Measurements from ENCODE around the gene OBSCN.

The OBSCN gene

DNA sequence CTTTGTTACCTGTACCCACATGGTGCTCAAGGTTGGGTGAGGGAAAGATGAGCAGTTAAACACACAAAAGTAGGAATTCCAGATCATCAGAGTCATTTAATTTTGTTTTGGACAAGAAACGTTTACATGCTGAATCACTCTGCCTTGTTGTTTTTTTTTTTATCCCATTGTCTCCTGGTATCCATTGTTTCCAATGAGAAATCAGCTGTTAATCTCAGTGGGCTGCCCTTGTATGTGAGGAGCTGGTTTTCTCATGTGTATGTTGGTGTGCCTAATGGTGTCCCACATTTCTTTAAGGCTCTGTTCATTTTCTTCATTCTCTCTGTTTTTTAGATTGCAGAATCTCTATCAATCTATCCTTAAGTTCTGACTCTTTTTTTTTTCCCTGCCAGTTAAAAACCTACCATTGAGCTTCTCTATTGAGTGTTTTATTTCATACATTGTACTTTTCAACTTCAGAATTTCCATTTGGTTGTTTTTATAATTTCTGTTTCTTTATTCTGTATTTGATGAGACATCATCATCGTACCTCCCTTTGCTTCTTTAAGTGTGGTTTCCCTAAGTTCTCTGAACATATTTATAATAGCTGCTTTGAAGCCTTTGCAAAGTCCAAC lies 8.8 kb upstream of the OBSCN start:
- peak; percentile 8 for DNase-seq (ENCODE audit: low read depth)
- TF ChIP-seq, protein P1, sequence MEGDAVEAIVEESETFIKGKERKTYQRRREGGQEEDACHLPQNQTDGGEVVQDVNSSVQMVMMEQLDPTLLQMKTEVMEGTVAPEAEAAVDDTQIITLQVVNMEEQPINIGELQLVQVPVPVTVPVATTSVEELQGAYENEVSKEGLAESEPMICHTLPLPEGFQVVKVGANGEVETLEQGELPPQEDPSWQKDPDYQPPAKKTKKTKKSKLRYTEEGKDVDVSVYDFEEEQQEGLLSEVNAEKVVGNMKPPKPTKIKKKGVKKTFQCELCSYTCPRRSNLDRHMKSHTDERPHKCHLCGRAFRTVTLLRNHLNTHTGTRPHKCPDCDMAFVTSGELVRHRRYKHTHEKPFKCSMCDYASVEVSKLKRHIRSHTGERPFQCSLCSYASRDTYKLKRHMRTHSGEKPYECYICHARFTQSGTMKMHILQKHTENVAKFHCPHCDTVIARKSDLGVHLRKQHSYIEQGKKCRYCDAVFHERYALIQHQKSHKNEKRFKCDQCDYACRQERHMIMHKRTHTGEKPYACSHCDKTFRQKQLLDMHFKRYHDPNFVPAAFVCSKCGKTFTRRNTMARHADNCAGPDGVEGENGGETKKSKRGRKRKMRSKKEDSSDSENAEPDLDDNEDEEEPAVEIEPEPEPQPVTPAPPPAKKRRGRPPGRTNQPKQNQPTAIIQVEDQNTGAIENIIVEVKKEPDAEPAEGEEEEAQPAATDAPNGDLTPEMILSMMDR (IDR thresholded peaks at IDR 0.05; ENCODE audit: low read length, missing control alignments) = no peak
- H3K4me3 ChIP-seq (replicated peaks; ENCODE audit: low read depth, low read length) = no peak overlapping the region

DNA sequence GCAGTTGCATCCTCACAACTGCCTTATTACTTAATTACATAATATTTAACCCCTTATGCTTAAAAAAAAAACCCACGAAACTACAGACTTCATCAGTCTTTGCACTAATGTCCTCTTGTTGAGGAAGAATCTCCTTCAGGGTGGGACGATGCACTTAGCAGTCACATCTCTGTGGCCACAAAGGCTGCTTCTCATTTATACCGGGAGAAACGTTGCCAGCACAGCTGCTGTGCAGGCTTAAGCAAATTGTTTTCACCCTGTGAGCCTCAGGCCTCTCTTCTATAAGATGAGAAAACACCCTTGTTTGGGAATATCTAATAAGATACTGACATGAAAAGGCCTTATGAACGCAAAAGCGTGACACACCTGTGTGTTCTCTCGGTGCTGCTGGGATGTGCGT lies 2.9 kb upstream of the OBSCN start:
- TF ChIP-seq, protein P1 (IDR thresholded peaks at IDR 0.05; ENCODE audit: low read length, missing control alignments) = no peak
- no peak overlapping the region for H3K4me3 ChIP-seq (replicated peaks; ENCODE audit: low read depth, low read length)
- no peak for DNase-seq (ENCODE audit: low read depth)

DNA sequence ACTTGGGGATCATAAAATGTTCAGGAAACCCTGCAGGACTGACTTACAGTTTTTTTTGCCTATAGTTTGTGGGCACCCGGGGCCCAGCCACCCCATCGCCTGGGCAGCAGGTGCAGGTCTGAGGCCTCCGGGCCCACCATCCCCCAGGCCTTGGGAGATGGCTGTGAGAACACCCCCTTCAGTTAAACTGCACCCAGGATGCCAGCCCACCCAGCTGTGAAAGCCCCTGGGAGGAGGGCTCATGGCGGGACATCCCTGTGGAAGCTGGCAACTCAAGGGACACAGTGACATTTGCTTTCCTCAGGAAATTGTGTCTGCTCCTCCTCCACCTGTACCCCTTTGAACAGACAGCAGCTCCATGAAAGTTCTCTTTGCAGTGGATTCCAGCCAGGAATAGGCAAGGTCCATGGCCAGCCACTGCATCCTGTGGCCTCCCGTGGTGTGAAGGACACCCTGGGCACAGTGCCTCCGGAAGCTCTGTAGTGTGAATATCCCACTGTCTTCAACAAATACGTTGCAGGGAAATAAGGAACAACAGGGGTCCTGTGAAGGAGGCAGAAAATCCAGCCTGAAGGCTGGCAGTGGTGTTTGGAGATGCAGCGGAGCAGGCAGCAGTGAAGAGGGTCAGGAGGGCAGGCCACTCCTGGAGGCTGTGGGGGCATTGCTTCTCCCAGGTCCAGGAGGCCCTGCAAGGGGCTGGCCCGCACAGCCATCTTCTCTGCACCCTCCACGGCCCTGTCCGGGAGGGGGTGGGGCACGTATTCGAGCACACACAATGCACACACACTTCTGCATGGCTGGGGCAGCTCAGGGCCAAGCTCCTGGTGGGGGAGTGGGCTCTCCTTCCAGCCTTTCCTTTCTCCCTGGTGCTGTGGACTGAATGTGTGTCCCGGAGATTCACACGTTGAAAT lies 2.1 kb upstream of the OBSCN start:
- H3K4me3 ChIP-seq (replicated peaks; ENCODE audit: low read depth, low read length) = no peak overlapping the region
- no peak for DNase-seq (ENCODE audit: low read depth)
- TF ChIP-seq, protein P1 (IDR thresholded peaks at IDR 0.05; ENCODE audit: low read length, missing control alignments) = no peak

DNA sequence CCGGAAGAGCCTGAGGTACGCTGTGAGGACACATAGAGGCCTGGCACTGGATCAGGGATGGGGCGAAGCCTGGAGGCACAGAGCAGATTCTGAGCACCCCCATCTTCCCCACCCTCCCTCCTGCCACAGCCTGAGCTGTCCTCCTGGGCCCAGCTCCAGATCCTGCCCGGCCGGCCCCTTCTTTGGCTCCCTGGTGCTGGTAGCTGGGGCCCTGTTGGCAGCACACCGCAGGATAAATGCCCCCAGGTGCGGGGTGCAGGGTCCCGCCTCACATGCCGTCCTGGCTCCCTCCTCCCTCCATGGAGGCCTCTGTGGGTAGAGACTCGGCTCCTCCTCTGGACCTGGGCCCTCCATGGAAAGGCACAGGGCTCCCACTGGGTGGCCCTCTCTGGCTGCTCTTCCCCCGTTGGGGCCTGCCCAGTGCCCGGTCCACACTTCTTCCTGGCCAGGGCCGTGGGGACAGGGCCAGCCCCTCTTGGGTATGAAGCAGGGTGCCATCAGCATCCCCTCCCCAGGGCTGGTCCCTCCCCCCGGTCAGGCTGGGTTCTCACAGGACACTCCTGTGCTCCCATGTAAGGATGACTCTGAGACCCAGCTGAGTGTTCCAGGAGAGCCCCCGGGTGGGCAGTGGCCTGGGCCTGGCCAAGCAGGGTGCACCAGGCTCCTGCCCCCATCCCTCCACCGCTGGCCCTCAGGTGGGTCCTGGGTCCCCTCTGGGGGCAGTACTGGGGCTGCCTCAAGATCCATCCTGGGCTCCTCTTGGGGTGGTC lies 1.1 kb upstream of the OBSCN start:
- H3K4me3 ChIP-seq (replicated peaks; ENCODE audit: low read depth, low read length) = no peak overlapping the region
- DNase-seq (ENCODE audit: low read depth) = no peak
- TF ChIP-seq, protein P1 (IDR thresholded peaks at IDR 0.05; ENCODE audit: low read length, missing control alignments) = no peak

DNA sequence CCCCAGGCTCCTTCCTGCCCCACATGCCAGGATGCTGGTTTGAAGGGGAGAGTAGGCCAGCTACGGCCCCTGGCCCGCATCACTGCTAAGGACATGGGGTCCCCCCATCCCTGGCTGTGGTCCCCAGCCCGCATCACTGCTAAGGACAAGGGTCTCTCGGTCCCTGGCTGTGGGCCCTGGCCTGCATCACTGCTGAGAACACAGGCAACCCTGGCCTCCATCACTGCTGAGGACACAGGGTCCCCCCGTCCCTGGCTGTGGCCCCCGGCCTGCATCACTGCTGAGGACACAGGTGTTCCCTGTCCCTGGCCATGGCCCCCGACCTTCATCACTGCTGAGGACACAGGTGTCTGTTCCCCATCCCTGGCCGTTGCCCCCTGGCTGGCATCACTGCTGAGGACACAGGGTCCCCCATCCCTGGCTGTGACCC lies 448 bp upstream of the OBSCN start:
- TF ChIP-seq, protein P1 (IDR thresholded peaks at IDR 0.05; ENCODE audit: low read length, missing control alignments) = no peak
- DNase-seq (ENCODE audit: low read depth) = no peak
- no peak overlapping the region for H3K4me3 ChIP-seq (replicated peaks; ENCODE audit: low read depth, low read length)

DNA sequence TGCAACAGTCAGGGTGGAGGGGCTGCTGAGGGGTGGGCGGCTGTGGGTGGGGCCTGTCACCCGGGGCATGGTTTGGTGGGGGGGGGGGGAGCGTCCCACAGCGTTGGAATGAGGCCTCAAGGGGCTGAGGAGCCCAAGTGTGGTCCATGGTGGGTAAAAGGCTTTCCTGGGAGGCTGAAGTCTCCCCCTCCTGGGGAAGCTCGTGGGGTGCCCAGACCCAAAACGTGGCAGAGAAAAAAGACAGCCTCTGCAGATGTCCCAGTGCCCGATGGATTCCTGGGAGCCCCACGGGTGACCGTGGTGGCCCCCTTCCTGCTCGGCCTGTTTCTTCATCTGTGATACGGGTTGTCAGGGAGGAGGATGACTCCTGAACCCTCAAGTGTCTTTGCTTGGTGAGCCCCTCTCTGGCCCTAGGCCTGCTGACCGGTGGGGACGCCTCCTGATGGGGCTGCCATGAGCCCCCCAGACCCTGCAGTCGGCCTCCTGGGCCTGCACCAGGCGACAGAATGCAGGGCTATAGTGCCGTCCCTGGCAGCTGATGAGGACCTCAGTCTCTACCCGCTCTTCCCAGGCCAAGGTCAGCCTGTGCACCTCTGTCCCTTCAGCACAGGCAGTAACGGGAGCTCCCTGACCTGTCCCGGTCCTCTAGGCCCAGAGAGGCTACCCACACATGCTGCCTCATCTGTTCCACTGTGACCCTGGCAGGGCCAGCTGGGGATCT lies 1.1 kb downstream of the OBSCN start:
- TF ChIP-seq, protein P1 (IDR thresholded peaks at IDR 0.05; ENCODE audit: low read length, missing control alignments) = no peak
- DNase-seq (ENCODE audit: low read depth) = no peak

More for the DNA sequence above, 1.1 kb downstream of the OBSCN start:
- no peak overlapping the region for H3K4me3 ChIP-seq (replicated peaks; ENCODE audit: low read depth, low read length)
